GM12892 (cell line): ENCODE results near the gene NPTX2.

Source experiments
- POLR2A ChIP-seq: IDR thresholded peaks from 2 replicates; pipeline ENCODE4 v1.6.1; 2011; ENCODE audit warnings: low read depth, low read length, control low read depth
- POLR2AphosphoS5 ChIP-seq: IDR thresholded peaks from 2 replicates; pipeline ENCODE4 v1.6.1; 2011; ENCODE audit warnings: low read depth, low read length, control low read depth
- TAF1 ChIP-seq: IDR thresholded peaks from 2 replicates; pipeline ENCODE4 v1.6.1; 2011; ENCODE audit warnings: low read depth, mild to moderate bottlenecking, control low read depth, low read length, borderline replicate concordance

- TF ChIP-seq POLR2AphosphoS5 (no peak), TAF1 (no peak), POLR2A (no peak)
These were observed 44.5 kb downstream of the NPTX2 start for GRCh38 chr7:98661607-98662006.
